Breast epithelium (tissue), 4 donors: ENCODE data around the gene SAMM50. TPM values are rescaled to one million over a fixed set of nuclear protein-coding genes. Genes with fewer than 3 reads are reported as not detected.

ENCODE experiments used
- DNase-seq, 2 donors: peaks; one replicate each; pipeline ENCODE4 v3.0.0-alpha.2; 2019; ENCODE audit warnings: low spot score in 2 of 2
- H3K27ac ChIP-seq, 2 donors: fragments of 200-600 bp; sonication (generic) in 1 of 2; one replicate each; pipeline ENCODE4 v1.5.1; 2016 to 2019; ENCODE audit warnings: mild to moderate bottlenecking in 1 of 2
- H3K27me3 ChIP-seq, 2 donors: fragments of 200-600 bp; sonication (generic) in 1 of 2; one replicate each; pipeline versions ENCODE4 v1.5.1 to v1.6.0; 2017 to 2019; ENCODE audit warnings: control low read depth in 1 of 2, mild to moderate bottlenecking in 1 of 2
- H3K36me3 ChIP-seq: fragments of 200-600 bp; one replicate; pipeline ENCODE4 v1.5.1; 2019
- H3K4me1 ChIP-seq, 2 donors: fragments of 200-600 bp; sonication (generic); one replicate each; pipeline ENCODE4 v1.5.1; 2016 to 2019; ENCODE audit warnings: control low read depth in 1 of 2
- H3K4me3 ChIP-seq, 3 donors: fragments of 200-600 bp; sonication (generic); 1 replicate in 2 of 3; 2 replicates in 1 of 3; pipeline ENCODE4 v1.5.1; 2016 to 2019; ENCODE audit warnings: mild to moderate bottlenecking in 3 of 3, moderate library complexity in 2 of 3
- H3K9me3 ChIP-seq, 2 donors: fragments of 200-600 bp; sonication (generic) in 1 of 2; one replicate each; pipeline ENCODE4 v1.5.1; 2016 to 2019; ENCODE audit warnings: control low read depth in 1 of 2
- CTCF ChIP-seq, 3 donors: fragments of 450-650 bp; IDR thresholded peaks; one replicate each; pipeline ENCODE4 v1.5.1; 2016 to 2017; ENCODE audit warnings: antibody characterized with exemption in 3 of 3, mild to moderate bottlenecking in 3 of 3, moderate library complexity in 3 of 3
- POLR2A ChIP-seq: fragments of 450-650 bp; IDR thresholded peaks from one replicate; pipeline ENCODE4 v1.6.1; 2016; ENCODE audit warnings: antibody characterized with exemption, mild to moderate bottlenecking, moderate library complexity
- POLR2AphosphoS5 ChIP-seq, 3 donors: sonication (generic); formaldehyde crosslinking; IDR thresholded peaks; one replicate each; pipeline ENCODE4 v1.6.1; 2017; ENCODE audit warnings: antibody characterized with exemption in 3 of 3
- intact Hi-C: fragments of 100-400 bp; cut with DNase I; formaldehyde crosslinking; loops from one replicate; pipeline ENCODE4 v1.15.1; 2023; ENCODE audit warnings: low total_unique reads
- total RNA-seq, 3 donors: library from RNA; depleted of rRNA; stranded (reverse); fragments of >200 nt; gene quantifications; one replicate each; pipeline ENCODE4 v1.1.0, GENCODE V29; 2016

Gene SAMM50
- total RNA-seq = 10 to 100 TPM; 36.1 to 40.6 (median 36.4) TPM

- Histone ChIP-seq H3K27me3 (peaks cover 0 to 5% of the 10 kb centered on the region in 2 donors), H3K4me3 (peak within 1 kb of the TSS; percentile 74 to 92 (median 86)), H3K27ac (peak within 1 kb of the TSS; percentile 79 to 85), H3K36me3 (no peaks in the 10 kb centered on the region), H3K4me1 (peaks cover 0 to 10% of the 10 kb centered on the region in 2 donors), H3K9me3 (no peaks in the 10 kb centered on the region)
- intact Hi-C loops = no loop called here
- TF ChIP-seq CTCF (IDR thresholded peaks at IDR 0.05) (no peak), POLR2A (peak; percentile 65), POLR2AphosphoS5 (IDR thresholded peaks at IDR 0.05) (peak; percentile 51 to 86 (median 81))
- peak; percentile 87 to 88 for DNase-seq
Observed at GRCh38 chr22:43955040-43955882, at the start of gene SAMM50. Gene SAMM50 (plus strand): TSS chr22:43955442. CDS start chr22:43955578, 136 bp downstream.

- H3K4me3 ChIP-seq = no peak overlapping the region
- H3K36me3 ChIP-seq = no peaks in the 10 kb centered on the region
- H3K27ac ChIP-seq = no peak overlapping the region
- H3K9me3 ChIP-seq = no peaks in the 10 kb centered on the region
- no peaks in the 10 kb centered on the region for H3K4me1 ChIP-seq
- H3K27me3 ChIP-seq = no peaks in the 10 kb centered on the region
- TF ChIP-seq POLR2A (no peak), POLR2AphosphoS5 (IDR thresholded peaks at IDR 0.05) (no peak), CTCF (IDR thresholded peaks at IDR 0.05) (no peak)
- intact Hi-C loops = no loop called here
- no peak for DNase-seq
Observed at GRCh38 chr22:43905681-43906080, 49.6 kb upstream of the SAMM50 start.

- H3K4me3 ChIP-seq = no peak overlapping the region
- H3K4me1 ChIP-seq = no peaks in the 10 kb centered on the region
- intact Hi-C loops = no loop called here
- no peak for DNase-seq
- TF ChIP-seq POLR2AphosphoS5 (IDR thresholded peaks at IDR 0.05) = no peak
- no peak for TF ChIP-seq POLR2A
- TF ChIP-seq CTCF (IDR thresholded peaks at IDR 0.05) = no peak
- no peaks in the 10 kb centered on the region for H3K9me3 ChIP-seq
- no peak overlapping the region for H3K27ac ChIP-seq
- no peaks in the 10 kb centered on the region for H3K36me3 ChIP-seq
- no peaks in the 10 kb centered on the region for H3K27me3 ChIP-seq
Observed at GRCh38 chr22:43909708-43910107, 45.5 kb upstream of the SAMM50 start.

GRCh38 chr22:43910178-43910695, 45.0 kb upstream of the SAMM50 start:
- H3K4me3 ChIP-seq = no peak overlapping the region
- H3K4me1 ChIP-seq = no peaks in the 10 kb centered on the region
- no peak for TF ChIP-seq CTCF (IDR thresholded peaks at IDR 0.05)
- TF ChIP-seq POLR2AphosphoS5 (IDR thresholded peaks at IDR 0.05) = no peak
- no peak for TF ChIP-seq POLR2A
- no peak overlapping the region for H3K27ac ChIP-seq
- H3K27me3 ChIP-seq = no peaks in the 10 kb centered on the region
- no peaks in the 10 kb centered on the region for H3K36me3 ChIP-seq
- no peak for DNase-seq
- intact Hi-C loops = no loop called here
- no peaks in the 10 kb centered on the region for H3K9me3 ChIP-seq

GRCh38 chr22:43911351-43911750, 43.9 kb upstream of the SAMM50 start:
- Histone ChIP-seq H3K4me1 (no peaks in the 10 kb centered on the region), H3K27ac (no peak overlapping the region), H3K36me3 (no peaks in the 10 kb centered on the region), H3K9me3 (no peaks in the 10 kb centered on the region), H3K27me3 (no peaks in the 10 kb centered on the region), H3K4me3 (no peak overlapping the region)
- intact Hi-C loops = no loop called here
- no peak for DNase-seq
- TF ChIP-seq POLR2A (no peak), POLR2AphosphoS5 (IDR thresholded peaks at IDR 0.05) (no peak), CTCF (IDR thresholded peaks at IDR 0.05) (no peak)
